Activated CD4-positive, CD25-positive, alpha-beta regulatory T cell treated with anti-CD3 and anti-CD28 coated beads, Interleukin-2, amount 50 U/mL, for 16 hours (primary cell): ENCODE data around the gene KRTAP2-4.
"Not testable (repeated sequence)": the region's sequence is repeated elsewhere in the genome, so short reads cannot be mapped to it uniquely, and the experiment has no call there.

Source experiments
- DNase-seq: peaks from one replicate; pipeline ENCODE4 v3.0.0-alpha.2; 2020; ENCODE audit warnings: low read depth, low spot score

Gene KRTAP2-4

GRCh38 chr17:41071606-41072360 is 6.1 kb upstream of the KRTAP2-4 start:
- no peak for DNase-seq

DNA sequence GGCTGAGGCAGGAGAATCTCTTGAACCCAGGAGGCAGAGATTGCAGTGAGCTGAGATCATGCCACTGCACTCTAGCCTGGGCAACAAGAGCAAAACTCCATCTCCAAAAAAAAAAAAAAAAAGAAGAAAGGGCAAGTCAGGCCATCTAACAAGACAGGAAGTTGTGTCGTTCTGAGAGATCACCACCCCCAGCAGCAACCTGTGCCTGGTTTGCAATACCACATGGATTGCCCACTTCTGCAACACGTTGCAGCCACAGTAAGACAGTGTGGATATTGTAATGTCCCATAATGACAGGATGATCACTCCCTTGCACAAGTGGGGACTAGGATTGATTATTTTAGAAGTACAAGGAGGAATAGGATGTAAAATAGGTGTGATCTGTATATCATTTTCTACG is 3.4 kb upstream of the KRTAP2-4 start:
- DNase-seq: no peak

- no peak for DNase-seq
Measured at GRCh38 chr17:41067281-41067680, 1.6 kb upstream of the KRTAP2-4 start.

DNA sequence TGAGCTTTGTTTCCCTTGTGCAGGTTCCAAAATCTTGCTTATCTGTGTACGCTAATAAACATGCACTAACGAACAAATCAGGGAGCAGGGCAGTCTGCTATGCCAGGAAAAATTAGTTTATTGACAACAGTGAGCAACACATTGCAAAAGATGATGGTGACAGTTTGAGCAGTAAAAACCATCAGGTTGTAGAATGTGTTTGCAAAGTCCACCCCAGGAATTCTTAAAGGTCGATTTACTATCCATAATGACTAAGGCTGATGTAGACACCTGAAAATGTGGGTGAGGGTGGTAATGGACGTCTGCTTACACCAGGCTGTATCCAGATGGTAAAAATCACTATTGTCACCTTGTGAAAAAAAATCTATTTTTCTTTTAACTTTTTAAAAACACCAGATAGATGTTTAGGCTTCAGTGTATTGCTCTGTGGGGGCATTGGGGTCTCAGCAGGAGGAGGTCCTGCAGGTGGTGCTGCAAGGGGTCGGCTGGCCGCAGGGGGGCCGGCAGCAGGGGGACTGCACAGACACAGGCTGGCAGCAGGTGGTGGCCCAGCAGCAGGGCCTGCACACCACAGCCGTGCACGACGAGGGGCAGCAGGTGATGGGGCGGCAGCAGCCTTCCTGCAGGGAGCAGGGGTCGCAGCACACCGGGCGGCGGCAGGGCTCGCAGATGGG is 526 bp downstream of the KRTAP2-4 start:
- not testable (repeated sequence) for DNase-seq

GRCh38 chr17:41064301-41064700 is 1.4 kb downstream of the KRTAP2-4 start:
- DNase-seq: no peak

DNA sequence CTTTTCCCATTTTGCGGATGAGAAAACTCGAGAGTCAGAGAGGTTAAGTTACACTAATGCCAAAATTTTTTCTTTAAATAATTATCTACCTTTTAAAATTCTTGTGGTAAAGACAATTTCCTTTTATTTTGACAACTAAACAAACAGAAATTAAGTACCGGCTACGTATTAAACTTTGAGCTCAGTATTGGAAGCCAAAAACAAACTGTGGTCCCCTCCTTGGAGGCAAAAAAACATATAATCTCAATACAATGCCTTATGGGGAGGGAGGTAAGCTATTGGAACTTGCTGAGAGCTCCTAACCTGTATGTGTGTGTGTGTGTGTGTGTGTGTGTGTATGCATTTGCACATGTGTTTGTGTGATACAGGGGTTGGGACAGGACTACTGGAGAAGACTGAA is 2.2 kb downstream of the KRTAP2-4 start:
- no peak for DNase-seq

DNA sequence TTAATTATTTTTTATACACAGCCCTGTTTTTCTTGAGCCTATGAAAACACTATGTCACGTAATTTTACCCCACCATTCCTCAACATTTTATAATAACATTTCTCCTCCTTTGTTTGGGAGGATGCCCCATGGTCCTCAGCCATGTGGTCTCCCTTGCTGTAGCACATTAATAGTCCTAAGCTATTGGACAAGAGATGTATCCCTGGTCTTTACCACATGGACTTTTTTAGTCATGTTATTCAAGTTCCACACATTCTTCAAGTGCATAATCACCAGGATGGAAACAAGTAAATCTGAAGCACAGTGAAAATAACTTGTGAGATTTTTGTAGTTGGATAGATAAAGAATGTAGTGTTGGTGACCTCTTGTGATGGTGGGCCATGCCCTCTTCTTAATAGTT is 3.7 kb downstream of the KRTAP2-4 start:
- DNase-seq: no peak

GRCh38 chr17:41060052-41060604 is 5.6 kb downstream of the KRTAP2-4 start, which contains the start of gene KRTAP2-3:
Gene KRTAP2-3 (minus strand): TSS chr17:41060114. CDS start chr17:41060050, 64 bp downstream.
- no peak for DNase-seq

- DNase-seq: not testable (repeated sequence)
Measured at GRCh38 chr17:41059276-41060051, 6.2 kb downstream of the KRTAP2-4 start.

- no peak for DNase-seq
Measured at GRCh38 chr17:41058741-41059140, 6.9 kb downstream of the KRTAP2-4 start.

DNA sequence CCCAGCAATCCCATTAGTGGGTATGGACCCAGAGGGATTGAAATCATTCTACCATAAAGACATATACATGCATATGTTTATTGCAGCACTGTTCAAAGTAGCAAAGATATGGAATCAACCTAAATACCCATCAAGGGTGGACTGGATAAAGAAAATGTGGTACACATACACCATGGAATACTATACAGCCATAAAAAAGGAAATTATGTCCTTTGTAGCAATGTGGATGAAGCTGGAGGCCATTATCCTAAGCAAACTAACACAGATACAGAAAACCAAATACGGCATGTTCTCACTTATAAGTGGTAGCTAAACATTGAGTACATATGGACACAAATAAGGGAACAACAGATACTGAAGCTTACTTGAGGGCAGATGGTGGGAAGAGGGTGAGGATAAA is 8.1 kb downstream of the KRTAP2-4 start:
- no peak for DNase-seq

DNA sequence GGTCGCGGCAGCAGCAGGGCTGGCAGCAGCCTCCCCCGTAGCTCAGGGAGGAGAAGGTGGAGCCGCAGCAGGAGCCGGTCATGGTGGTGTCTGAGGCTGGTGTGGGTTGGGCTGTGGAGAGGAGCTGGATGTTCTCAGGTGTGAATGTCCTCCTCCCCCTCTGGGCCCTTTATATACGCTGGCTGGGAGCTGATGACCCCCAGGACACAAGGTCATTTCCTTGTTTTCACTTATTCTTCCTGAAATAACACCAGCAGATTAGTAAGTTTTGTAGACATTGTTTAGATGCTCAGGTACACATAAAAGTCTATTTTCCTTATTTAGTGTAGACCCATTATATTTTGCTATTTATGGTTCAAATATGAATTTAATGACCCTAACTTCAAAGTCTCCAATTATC is 10.5 kb downstream of the KRTAP2-4 start, which contains the start of gene KRTAP2-2:
TSS of gene KRTAP2-2 (minus strand) at position 101 of the 400 bp plus-strand sequence. CDS start at position 82, 19 bp downstream.
- DNase-seq: not testable (repeated sequence)

DNA sequence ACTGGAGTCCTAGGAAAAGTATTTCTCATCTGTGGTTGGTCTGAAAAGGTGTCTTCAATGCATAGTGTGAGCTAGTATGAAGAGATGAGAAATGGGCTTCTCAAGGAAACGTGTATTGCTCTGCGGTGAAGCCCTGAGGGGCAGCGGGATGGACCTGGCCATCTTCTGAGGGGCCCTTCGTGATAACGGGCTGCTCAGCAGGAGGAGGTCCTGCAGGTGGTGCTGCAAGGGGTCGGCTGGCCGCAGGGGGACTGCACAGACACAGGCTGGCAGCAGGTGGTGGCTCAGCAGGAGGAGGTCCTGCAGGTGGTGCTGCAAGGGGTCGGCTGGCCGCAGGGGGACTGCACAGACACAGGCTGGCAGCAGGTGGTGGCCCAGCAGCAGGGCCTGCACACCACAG is 11.1 kb downstream of the KRTAP2-4 start:
- not testable (repeated sequence) for DNase-seq

DNA sequence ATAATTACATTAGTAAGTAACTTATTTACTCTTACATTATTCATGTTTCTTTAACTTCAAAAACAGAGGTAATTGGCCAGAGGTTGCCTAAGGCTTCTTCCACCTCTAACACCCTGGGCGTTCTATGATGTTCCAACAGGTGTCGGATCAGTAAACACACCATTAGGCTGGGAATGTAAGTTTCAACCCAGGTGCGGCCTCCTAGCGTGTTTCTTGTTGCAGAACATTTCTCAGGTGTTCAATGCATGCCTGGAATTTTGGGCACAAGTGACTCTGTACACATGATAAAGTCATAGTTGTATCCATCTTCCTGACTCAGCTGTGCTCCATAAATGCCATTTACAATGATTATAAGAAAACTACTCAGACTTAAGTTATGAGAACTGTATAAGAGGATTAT is 11.7 kb downstream of the KRTAP2-4 start:
- DNase-seq: no peak

DNA sequence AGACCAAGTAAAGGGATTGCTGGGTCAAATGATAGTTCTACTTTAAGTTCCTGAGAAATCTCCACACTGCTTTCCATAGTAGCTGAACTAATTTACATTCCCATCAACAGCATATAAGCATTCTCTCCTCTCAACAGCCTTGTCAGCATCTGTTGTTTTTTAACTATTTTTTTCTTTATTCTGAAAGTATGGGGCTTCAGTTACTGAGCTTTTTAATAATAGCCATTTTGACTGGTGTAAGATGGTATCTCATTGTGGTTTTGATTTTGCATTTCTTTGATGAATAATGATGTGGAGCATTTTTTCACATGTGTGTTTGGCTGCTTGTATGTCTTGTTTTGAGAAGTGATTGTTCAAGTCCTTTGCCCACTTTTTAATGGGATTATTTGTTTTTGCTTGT is 13.1 kb downstream of the KRTAP2-4 start:
- no peak for DNase-seq

- DNase-seq: no peak
Measured at GRCh38 chr17:41049110-41049509, 16.6 kb downstream of the KRTAP2-4 start.

DNA sequence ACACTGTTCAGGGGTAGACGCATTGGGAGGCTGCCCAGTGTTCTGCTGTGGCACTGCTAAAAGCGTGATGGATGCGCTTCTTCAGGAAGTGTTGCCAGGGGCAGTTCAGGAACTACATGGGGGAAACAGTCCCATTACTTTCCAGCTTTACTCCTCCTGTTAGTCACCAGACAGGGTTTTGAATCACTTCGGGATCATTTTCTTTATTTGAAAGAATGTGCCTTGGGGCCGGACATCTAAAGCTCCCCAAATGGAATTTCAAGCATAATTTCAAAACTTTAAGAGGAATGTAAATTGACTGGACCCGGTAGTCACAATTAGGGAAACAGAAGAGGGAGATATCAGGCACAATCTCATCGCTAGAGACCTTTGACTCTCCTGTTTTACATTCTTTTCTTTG is 17.2 kb downstream of the KRTAP2-4 start:
- DNase-seq: no peak

DNA sequence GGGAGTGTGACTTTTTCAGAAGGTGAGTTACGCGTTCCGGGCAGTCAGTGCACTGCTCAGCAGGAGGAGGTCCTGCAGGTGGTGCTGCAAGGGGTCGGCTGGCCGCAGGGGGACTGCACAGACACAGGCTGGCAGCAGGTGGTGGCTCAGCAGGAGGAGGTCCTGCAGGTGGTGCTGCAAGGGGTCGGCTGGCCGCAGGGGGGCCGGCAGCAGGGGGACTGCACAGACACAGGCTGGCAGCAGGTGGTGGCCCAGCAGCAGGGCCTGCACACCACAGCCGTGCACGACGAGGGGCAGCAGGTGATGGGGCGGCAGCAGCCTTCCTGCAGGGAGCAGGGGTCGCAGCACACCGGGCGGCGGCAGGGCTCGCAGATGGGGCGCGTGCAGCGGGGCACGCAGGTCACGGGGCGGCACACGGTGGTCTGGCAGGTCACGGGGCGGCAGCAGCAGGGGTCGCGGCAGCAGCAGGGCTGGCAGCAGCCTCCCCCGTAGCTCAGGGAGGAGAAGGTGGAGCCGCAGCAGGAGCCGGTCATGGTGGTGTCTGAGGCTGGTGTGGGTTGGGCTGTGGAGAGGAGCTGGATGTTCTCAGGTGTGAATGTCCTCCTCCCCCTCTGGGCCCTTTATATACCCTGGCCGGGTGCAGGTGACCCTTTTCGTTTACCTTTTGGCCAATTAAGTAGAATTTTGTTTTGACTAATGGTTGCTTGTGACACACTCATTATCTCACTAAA is 18.8 kb downstream of the KRTAP2-4 start, which contains the start of gene KRTAP2-1:
TSS of gene KRTAP2-1 (minus strand) at position 582 of the 731 bp plus-strand sequence. CDS start at position 533, 49 bp downstream.
- DNase-seq: not testable (repeated sequence)

- DNase-seq: no peak
Measured at GRCh38 chr17:41042953-41043352, 22.7 kb downstream of the KRTAP2-4 start.

GRCh38 chr17:41040783-41041571 is 24.7 kb downstream of the KRTAP2-4 start, which contains the start of gene KRTAP1-1:
Gene KRTAP1-1 (minus strand): TSS chr17:41041450. CDS start chr17:41041397, 53 bp downstream.
- DNase-seq: not testable (repeated sequence)
